Endothelial cell of umbilical vein (primary cell): ENCODE data around the gene PDE4B. TPM values are rescaled to one million over a fixed set of nuclear protein-coding genes. Genes with fewer than 3 reads are reported as not detected.

Source experiments
- BruUV-seq: library from RNA; stranded (reverse); fragments of 400-500 nt; replicated peaks from 2 replicates; lab custom pipeline; 2021; lab: Mats Ljungman, UMichigan
- CTCF ChIA-PET: fragments of 300-600, 350-600 bp; sonication (Branson Sonifier 250); formaldehyde crosslinking; loops from one replicate; lab custom pipeline; 2021; ENCODE audit warnings: antibody characterized with exemption, inconsistent platforms; lab: Charles Lee
- POLR2A ChIA-PET: fragments of 300-600, 350-600 bp; sonication (Branson Sonifier 250); formaldehyde crosslinking; loops from one replicate; lab custom pipeline; 2021; ENCODE audit warnings: antibody characterized with exemption, inconsistent platforms; lab: Charles Lee
- DNase-seq: peaks from one replicate; pipeline ENCODE4 v3.0.0-alpha.2; 2011; ENCODE audit warnings: low read depth, low spot score
- FAIRE-seq: peaks from 2 replicates; lab custom pipeline; 2011; peaks lifted over from hg19 to GRCh38; lab: Jason Lieb, UNC
- H2AFZ ChIP-seq: 2 replicates; pipeline ENCODE4 v1.6.0; 2012; ENCODE audit warnings: low read depth, low read length, control low read depth, inconsistent platforms
- H3K27ac ChIP-seq: 2 replicates; pipeline ENCODE4 v1.5.1; 2011; ENCODE audit warnings: low read depth, mild to moderate bottlenecking, control low read depth, low read length, moderate library complexity; ENCODE audit not compliant: insufficient read depth
- H3K27me3 ChIP-seq, 2 experiments: 2 replicates each; pipeline versions ENCODE4 v1.6.0 to v1.6.1; 2011; ENCODE audit warnings: low read length in 2 of 2, mixed read lengths in 1 of 2; ENCODE audit not compliant: control insufficient read depth in 2 of 2, insufficient read depth in 2 of 2
- H3K36me3 ChIP-seq, 2 experiments: 2 replicates in 1 of 2; 3 replicates in 1 of 2; pipeline ENCODE4 v1.5.1; 2011; ENCODE audit warnings: low read length in 2 of 2, mild to moderate bottlenecking in 1 of 2, moderate library complexity in 1 of 2; ENCODE audit not compliant: control insufficient read depth in 2 of 2, insufficient read depth in 2 of 2; ENCODE audit errors: extremely low read depth in 1 of 2
- H3K4me1 ChIP-seq: 3 replicates; pipeline ENCODE4 v1.5.1; 2011; ENCODE audit warnings: mild to moderate bottlenecking, low read length; ENCODE audit not compliant: control insufficient read depth, insufficient read depth; ENCODE audit errors: extremely low read depth
- H3K4me2 ChIP-seq: 2 replicates; pipeline ENCODE4 v1.6.1; 2011; ENCODE audit warnings: low read length, control low read depth, mixed read lengths; ENCODE audit not compliant: insufficient read depth
- H3K4me3 ChIP-seq, 3 experiments: fragments of 200-600 bp in 1 of 3; sonication (generic), shearing (Covaris generic) in 1 of 3; replicated peaks in 1 of 3; 2 replicates each; pipeline ENCODE4 v1.5.1; 2011 to 2016; ENCODE audit warnings: control low read depth in 3 of 3, low read length in 3 of 3, mild to moderate bottlenecking in 2 of 3, inconsistent platforms in 1 of 3, low read depth in 1 of 3, moderate library complexity in 1 of 3; ENCODE audit not compliant: insufficient read depth in 1 of 3
- H3K79me2 ChIP-seq: 2 replicates; pipeline ENCODE4 v1.6.0; 2012; ENCODE audit warnings: low read length, inconsistent platforms; ENCODE audit not compliant: control insufficient read depth, insufficient read depth
- H3K9ac ChIP-seq: replicated peaks from 2 replicates; pipeline ENCODE3; 2011; ENCODE audit warnings: low read length, control low read depth; ENCODE audit not compliant: insufficient read depth; ENCODE audit errors: extremely low read depth
- H3K9me1 ChIP-seq: replicated peaks from 3 replicates; pipeline ENCODE4 v1.6.0; 2011; ENCODE audit warnings: mild to moderate bottlenecking, low read length; ENCODE audit not compliant: control insufficient read depth, insufficient read depth; ENCODE audit errors: extremely low read depth
- H3K9me3 ChIP-seq: replicated peaks from 2 replicates; pipeline ENCODE4 v1.5.1; 2012; ENCODE audit warnings: low read length, inconsistent platforms; ENCODE audit not compliant: control insufficient read depth, insufficient read depth
- H4K20me1 ChIP-seq: replicated peaks from 2 replicates; pipeline ENCODE3; 2011; ENCODE audit warnings: mild to moderate bottlenecking, low read length; ENCODE audit not compliant: control insufficient read depth, insufficient read depth; ENCODE audit errors: extremely low read depth
- EZH2 ChIP-seq: IDR thresholded peaks from 2 replicates; pipeline ENCODE4 v1.6.1; 2012; ENCODE audit warnings: borderline replicate concordance, low read depth, mild to moderate bottlenecking, moderate library complexity, low read length, inconsistent platforms; ENCODE audit not compliant: severe bottlenecking
- FOS ChIP-seq: IDR thresholded peaks from 2 replicates; pipeline ENCODE4 v1.6.1; 2011; ENCODE audit warnings: mild to moderate bottlenecking, low read length, moderate library complexity, borderline replicate concordance; ENCODE audit not compliant: insufficient read depth
- GATA2 ChIP-seq: IDR thresholded peaks from 2 replicates; pipeline ENCODE4 v1.7.0; 2011; ENCODE audit warnings: low read depth, mild to moderate bottlenecking, moderate library complexity, mixed read lengths, low read length; ENCODE audit not compliant: insufficient read length, insufficient read depth
- MAX ChIP-seq: IDR thresholded peaks from 2 replicates; pipeline ENCODE4 v1.6.1; 2011; ENCODE audit not compliant: insufficient read depth, insufficient read length
- MYC ChIP-seq: IDR thresholded peaks from one replicate; pipeline ENCODE4 v1.6.1; 2011; ENCODE audit warnings: mild to moderate bottlenecking, low read depth, low read length
- POLR2A ChIP-seq: IDR thresholded peaks from 2 replicates; pipeline ENCODE4 v1.6.1; 2012; ENCODE audit warnings: low read depth, mild to moderate bottlenecking, control low read depth, low read length
- dilution Hi-C: fragments of 300-500 bp; cut with MboI; formaldehyde crosslinking; loops from one replicate; pipeline ENCODE4 v1.15.0; 2019; ENCODE audit warnings: low sequenced_read_pairs; ENCODE audit not compliant: extremely low pct_ligation_motif_present
- intact Hi-C: fragments of 100-400 bp; cut with micrococcal nuclease; formaldehyde crosslinking; loops from one replicate; pipeline ENCODE4 v1.10.0; 2022
- polyA plus RNA-seq, 4 experiments: library from polyadenylated mRNA; depleted of rRNA in 3 of 4; stranded (reverse) in 3 of 4; unstranded in 1 of 4; fragments of >200 nt; gene quantifications; 2 replicates each; pipeline versions ENCODE4 v1.2.1 to v1.2.3, GENCODE V29; 2011 to 2012; ENCODE audit warnings: missing spikeins in 1 of 4
- total RNA-seq: library from RNA; stranded (reverse); gene quantifications from 2 replicates; pipeline ENCODE4 v1.2.3, GENCODE V29; 2021
- TF ChIP-seq, protein P1 (sequence below), 2 donors: IDR thresholded peaks; 1 replicate in 1 of 2; 2 replicates in 1 of 2; pipeline ENCODE4 v1.5.1; 2011; ENCODE audit warnings: low read length in 2 of 2, mild to moderate bottlenecking in 2 of 2, moderate library complexity in 2 of 2, control low read depth in 1 of 2, inconsistent platforms in 1 of 2, low read depth in 1 of 2; ENCODE audit not compliant: insufficient read depth in 1 of 2; ENCODE audit errors: extremely low read depth in 1 of 2

The PDE4B gene
- total and polyA plus RNA-seq, 2 donors (not counting 3 experiments of a cell fraction or from before 2014, with no cell fraction given), result 63.5 to 69.8 TPM

GRCh38 chr1:66085600-66085999 lies 292.9 kb downstream of the PDE4B start:
- no peak for TF ChIP-seq MAX
- TF ChIP-seq POLR2A, result no peak
- TF ChIP-seq FOS, result no peak
- TF ChIP-seq MYC, result no peak
- no peak for TF ChIP-seq GATA2
- TF ChIP-seq, protein P1, sequence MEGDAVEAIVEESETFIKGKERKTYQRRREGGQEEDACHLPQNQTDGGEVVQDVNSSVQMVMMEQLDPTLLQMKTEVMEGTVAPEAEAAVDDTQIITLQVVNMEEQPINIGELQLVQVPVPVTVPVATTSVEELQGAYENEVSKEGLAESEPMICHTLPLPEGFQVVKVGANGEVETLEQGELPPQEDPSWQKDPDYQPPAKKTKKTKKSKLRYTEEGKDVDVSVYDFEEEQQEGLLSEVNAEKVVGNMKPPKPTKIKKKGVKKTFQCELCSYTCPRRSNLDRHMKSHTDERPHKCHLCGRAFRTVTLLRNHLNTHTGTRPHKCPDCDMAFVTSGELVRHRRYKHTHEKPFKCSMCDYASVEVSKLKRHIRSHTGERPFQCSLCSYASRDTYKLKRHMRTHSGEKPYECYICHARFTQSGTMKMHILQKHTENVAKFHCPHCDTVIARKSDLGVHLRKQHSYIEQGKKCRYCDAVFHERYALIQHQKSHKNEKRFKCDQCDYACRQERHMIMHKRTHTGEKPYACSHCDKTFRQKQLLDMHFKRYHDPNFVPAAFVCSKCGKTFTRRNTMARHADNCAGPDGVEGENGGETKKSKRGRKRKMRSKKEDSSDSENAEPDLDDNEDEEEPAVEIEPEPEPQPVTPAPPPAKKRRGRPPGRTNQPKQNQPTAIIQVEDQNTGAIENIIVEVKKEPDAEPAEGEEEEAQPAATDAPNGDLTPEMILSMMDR (IDR thresholded peaks at IDR 0.05; ENCODE audit: extremely low read depth in 1 of 2, insufficient read depth in 1 of 2, low read depth in 1 of 2, low read length in 2 of 2), result no peak
- no peak for TF ChIP-seq EZH2
- H3K4me3 ChIP-seq, result no peak overlapping the region

More at GRCh38 chr1:66085600-66085999, 292.9 kb downstream of the PDE4B start:
- intact Hi-C loops, result no loop called here
- no peaks in the 10 kb centered on the region for H3K9me3 ChIP-seq
- BruUV-seq, result no TSS peak
- ChIA-PET CTCF (no interaction called here), POLR2A (no interaction called here)
- FAIRE-seq (no peak), DNase-seq (no peak)
- H3K4me2 ChIP-seq, result no peak overlapping the region
- H3K27me3 ChIP-seq, result peaks cover 0 to 1% of the 10 kb centered on the region in 2 experiments
- no peak overlapping the region for H2AFZ ChIP-seq
- dilution Hi-C loops, result no loop called here
- H3K27ac ChIP-seq, result no peak overlapping the region
- H4K20me1 ChIP-seq, result no peaks in the 10 kb centered on the region
- no peaks in the 10 kb centered on the region for H3K9me1 ChIP-seq
- no peaks in the 10 kb centered on the region for H3K4me1 ChIP-seq
- H3K36me3 ChIP-seq, result no peaks in the 10 kb centered on the region
- H3K79me2 ChIP-seq, result no peaks in the 10 kb centered on the region
- no peak overlapping the region for H3K9ac ChIP-seq
